Measurements from ENCODE around the gene HSPBP1.
"Not testable (repeated sequence)": the region's sequence is repeated elsewhere in the genome, so short reads cannot be mapped to it uniquely, and the experiment has no call there.

GRCh38 chr19:55224679-55225414 is 55.1 kb downstream of the HSPBP1 start:
- not testable (repeated sequence) for TF ChIP-seq MAX (IDR thresholded peaks at IDR 0.05); EZH2 (IDR thresholded peaks at IDR 0.05); RAD21 (IDR thresholded peaks at IDR 0.05; ENCODE audit: low read depth); CEBPB (IDR thresholded peaks at IDR 0.05; ENCODE audit: low read depth); POLR2A (IDR thresholded peaks at IDR 0.05; ENCODE audit: borderline replicate concordance, extremely low read depth, insufficient read depth, insufficient read length); POLR2AphosphoS5 (IDR thresholded peaks at IDR 0.05; ENCODE audit: low read depth, low read length); JUND (IDR thresholded peaks at IDR 0.05)
- TF ChIP-seq, protein P1, sequence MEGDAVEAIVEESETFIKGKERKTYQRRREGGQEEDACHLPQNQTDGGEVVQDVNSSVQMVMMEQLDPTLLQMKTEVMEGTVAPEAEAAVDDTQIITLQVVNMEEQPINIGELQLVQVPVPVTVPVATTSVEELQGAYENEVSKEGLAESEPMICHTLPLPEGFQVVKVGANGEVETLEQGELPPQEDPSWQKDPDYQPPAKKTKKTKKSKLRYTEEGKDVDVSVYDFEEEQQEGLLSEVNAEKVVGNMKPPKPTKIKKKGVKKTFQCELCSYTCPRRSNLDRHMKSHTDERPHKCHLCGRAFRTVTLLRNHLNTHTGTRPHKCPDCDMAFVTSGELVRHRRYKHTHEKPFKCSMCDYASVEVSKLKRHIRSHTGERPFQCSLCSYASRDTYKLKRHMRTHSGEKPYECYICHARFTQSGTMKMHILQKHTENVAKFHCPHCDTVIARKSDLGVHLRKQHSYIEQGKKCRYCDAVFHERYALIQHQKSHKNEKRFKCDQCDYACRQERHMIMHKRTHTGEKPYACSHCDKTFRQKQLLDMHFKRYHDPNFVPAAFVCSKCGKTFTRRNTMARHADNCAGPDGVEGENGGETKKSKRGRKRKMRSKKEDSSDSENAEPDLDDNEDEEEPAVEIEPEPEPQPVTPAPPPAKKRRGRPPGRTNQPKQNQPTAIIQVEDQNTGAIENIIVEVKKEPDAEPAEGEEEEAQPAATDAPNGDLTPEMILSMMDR (IDR thresholded peaks at IDR 0.05 in 2 of 3, conservative IDR thresholded peaks at IDR 0.05 in 1 of 3; ENCODE audit: borderline replicate concordance in 1 of 3, insufficient read depth in 1 of 3, low read depth in 2 of 3, low read length in 2 of 3): not testable (repeated sequence)
